Activated CD4-positive, alpha-beta T cell treated with anti-CD3 and anti-CD28 coated beads, Interleukin-2, amount 10 ng/mL, durations not matched to agents 7 days and 5 days (primary cell): Measurements from ENCODE around the gene CBLL1. TPM values are rescaled to one million over a fixed set of nuclear protein-coding genes. Genes with fewer than 3 reads are reported as not detected.

Experiments
- CTCF ChIA-PET: fragments of 350-600 bp; sonication (Branson Sonifier 250); formaldehyde crosslinking; loops from one replicate; lab custom pipeline; 2021; ENCODE audit warnings: antibody characterized with exemption; lab: Charles Lee
- POLR2A ChIA-PET: fragments of 350-600 bp; sonication (Branson Sonifier 250); formaldehyde crosslinking; loops from one replicate; lab custom pipeline; 2021; ENCODE audit warnings: antibody characterized with exemption; lab: Charles Lee
- DNase-seq: peaks from one replicate; pipeline ENCODE4 v3.0.0-alpha.2; 2020
- H3K27ac Mint-ChIP-seq: one replicate; pipeline ENCODE4 v1.8.0; 2021; ENCODE audit warnings: mild to moderate bottlenecking, moderate library complexity, mixed read lengths
- H3K27me3 Mint-ChIP-seq: one replicate; pipeline ENCODE4 v1.8.0; 2021; ENCODE audit warnings: mixed read lengths
- H3K36me3 Mint-ChIP-seq: one replicate; pipeline ENCODE4 v1.8.0; 2021; ENCODE audit warnings: low read depth, mixed read lengths
- H3K4me1 Mint-ChIP-seq: one replicate; pipeline ENCODE4 v1.8.0; 2021; ENCODE audit warnings: mixed read lengths
- H3K4me3 Mint-ChIP-seq: one replicate; pipeline ENCODE4 v1.8.0; 2021; ENCODE audit warnings: mild to moderate bottlenecking, moderate library complexity, mixed read lengths
- H3K9me3 Mint-ChIP-seq: one replicate; pipeline ENCODE4 v1.8.0; 2021; ENCODE audit warnings: mixed read lengths
- total RNA-seq, 2 experiments: library from RNA; stranded (reverse); gene quantifications; one replicate each; pipeline ENCODE4 v1.2.3, GENCODE V29; 2021

The CBLL1 gene
- total RNA-seq = 10 to 100 TPM; 45.7 to 59.7 TPM

- peak; percentile 98 for DNase-seq
- Mint-ChIP-seq H3K27ac (peak within 1 kb of the TSS; percentile 99), H3K4me1 (peaks cover 48% of the 10 kb centered on the region), H3K27me3 (no peaks in the 10 kb centered on the region), H3K9me3 (no peaks in the 10 kb centered on the region), H3K4me3 (peak within 1 kb of the TSS; percentile 87), H3K36me3 (peaks cover 20% of the 10 kb centered on the region)
- POLR2A ChIA-PET = interaction anchor here (0.6 to 1.5 kb wide), 3 partner anchors 9 to 575 kb away, joined by 3 to 10 read pairs (median 4); partner anchors contain the start of gene HBP1
- CTCF ChIA-PET = interaction anchor here (0.7 to 4.8 kb wide), 30 partner anchors 9 to 575 kb away, joined by 3 to 35 read pairs (median 5); partner anchors contain the start of genes COG5, DUS4L, HBP1 and SLC26A4
Measured at GRCh38 chr7:107743567-107744344, at the start of gene CBLL1. TSS of gene CBLL1 (plus strand) at chr7:107744142. CDS start at chr7:107744164, 22 bp downstream.

- CTCF ChIA-PET = interaction anchor here (0.6 to 1.6 kb wide), 2 partner anchors 33 to 188 kb away, joined by 3 to 6 read pairs; no protein-coding TSS in a partner anchor
- Mint-ChIP-seq H3K9me3 (no peaks in the 10 kb centered on the region), H3K27ac (no peak overlapping the region), H3K4me3 (no peak overlapping the region), H3K36me3 (no peaks in the 10 kb centered on the region), H3K27me3 (peaks cover 2% of the 10 kb centered on the region), H3K4me1 (no peaks in the 10 kb centered on the region)
- no peak for DNase-seq
- POLR2A ChIA-PET = no interaction called here
Measured at GRCh38 chr7:107694386-107694785, 49.6 kb upstream of the CBLL1 start.

- CTCF ChIA-PET = interaction anchor here (1.3 to 1.6 kb wide), 3 partner anchors 13 to 18 kb away, joined by 4 to 5 read pairs (median 5); no protein-coding TSS in a partner anchor
- DNase-seq = no peak
- peaks cover 2% of the 10 kb centered on the region for H3K27me3 Mint-ChIP-seq
- H3K4me3 Mint-ChIP-seq = no peak overlapping the region
- no peaks in the 10 kb centered on the region for H3K4me1 Mint-ChIP-seq
- POLR2A ChIA-PET = no interaction called here
- no peak overlapping the region for H3K27ac Mint-ChIP-seq
- H3K36me3 Mint-ChIP-seq = no peaks in the 10 kb centered on the region
- no peaks in the 10 kb centered on the region for H3K9me3 Mint-ChIP-seq
Measured at GRCh38 chr7:107696330-107696946, 47.5 kb upstream of the CBLL1 start.

GRCh38 chr7:107697321-107698049 is 46.5 kb upstream of the CBLL1 start:
- no peak overlapping the region for H3K4me3 Mint-ChIP-seq
- POLR2A ChIA-PET = no interaction called here

GRCh38 chr7:107700570-107700969 is 43.4 kb upstream of the CBLL1 start:
- POLR2A ChIA-PET = no interaction called here
- H3K9me3 Mint-ChIP-seq = no peaks in the 10 kb centered on the region
- H3K4me1 Mint-ChIP-seq = peaks cover 4% of the 10 kb centered on the region
- H3K4me3 Mint-ChIP-seq = no peak overlapping the region
- DNase-seq = no peak
- CTCF ChIA-PET = interaction anchor here (1.0 kb wide), 1 partner anchor 43 kb away, joined by 3 read pairs; no protein-coding TSS in a partner anchor
- no peak overlapping the region for H3K27ac Mint-ChIP-seq
- H3K27me3 Mint-ChIP-seq = no peaks in the 10 kb centered on the region
- no peaks in the 10 kb centered on the region for H3K36me3 Mint-ChIP-seq

More at GRCh38 chr7:107697321-107698049, 46.5 kb upstream of the CBLL1 start:
- no peaks in the 10 kb centered on the region for H3K36me3 Mint-ChIP-seq
- DNase-seq = no peak
- no peak overlapping the region for H3K27ac Mint-ChIP-seq
- CTCF ChIA-PET = interaction anchor here (1.5 to 1.8 kb wide), 3 partner anchors 12 to 17 kb away, joined by 4 to 5 read pairs (median 4); no protein-coding TSS in a partner anchor
- H3K9me3 Mint-ChIP-seq = no peaks in the 10 kb centered on the region
- no peaks in the 10 kb centered on the region for H3K4me1 Mint-ChIP-seq
- peaks cover 2% of the 10 kb centered on the region for H3K27me3 Mint-ChIP-seq

GRCh38 chr7:107701191-107701590 is 42.8 kb upstream of the CBLL1 start:
- Mint-ChIP-seq H3K27ac (no peak overlapping the region), H3K36me3 (no peaks in the 10 kb centered on the region), H3K9me3 (no peaks in the 10 kb centered on the region), H3K4me1 (peaks cover 4% of the 10 kb centered on the region), H3K4me3 (no peak overlapping the region), H3K27me3 (no peaks in the 10 kb centered on the region)
- ChIA-PET POLR2A (no interaction called here), CTCF (interaction anchor here (1.0 kb wide), 1 partner anchor 42 kb away, joined by 3 read pairs; no protein-coding TSS in a partner anchor)
- DNase-seq = no peak

GRCh38 chr7:107703219-107703618 is 40.7 kb upstream of the CBLL1 start:
- Mint-ChIP-seq H3K27ac (no peak overlapping the region), H3K36me3 (no peaks in the 10 kb centered on the region), H3K9me3 (no peaks in the 10 kb centered on the region), H3K4me3 (no peak overlapping the region), H3K27me3 (no peaks in the 10 kb centered on the region), H3K4me1 (peaks cover 4% of the 10 kb centered on the region)
- no peak for DNase-seq
- POLR2A ChIA-PET = no interaction called here
- CTCF ChIA-PET = no interaction called here

GRCh38 chr7:107703872-107704271 is 40.1 kb upstream of the CBLL1 start:
- H3K4me1 Mint-ChIP-seq = peaks cover 4% of the 10 kb centered on the region
- H3K9me3 Mint-ChIP-seq = no peaks in the 10 kb centered on the region
- DNase-seq = no peak
- H3K4me3 Mint-ChIP-seq = no peak overlapping the region
- ChIA-PET POLR2A (no interaction called here), CTCF (interaction anchor here (1.0 kb wide), 1 partner anchor 18 kb away, joined by 5 read pairs; no protein-coding TSS in a partner anchor)
- H3K27me3 Mint-ChIP-seq = no peaks in the 10 kb centered on the region
- H3K27ac Mint-ChIP-seq = no peak overlapping the region
- peaks cover 2% of the 10 kb centered on the region for H3K36me3 Mint-ChIP-seq

GRCh38 chr7:107708956-107709355 is 35.0 kb upstream of the CBLL1 start:
- ChIA-PET POLR2A (no interaction called here), CTCF (interaction anchor here (0.8 kb wide), 1 partner anchor 35 kb away, joined by 4 read pairs; the partner anchor contains the start of gene CBLL1)
- H3K27ac Mint-ChIP-seq = no peak overlapping the region
- peaks cover 3% of the 10 kb centered on the region for H3K36me3 Mint-ChIP-seq
- no peak overlapping the region for H3K4me3 Mint-ChIP-seq
- H3K9me3 Mint-ChIP-seq = no peaks in the 10 kb centered on the region
- no peak for DNase-seq
- H3K27me3 Mint-ChIP-seq = no peaks in the 10 kb centered on the region
- H3K4me1 Mint-ChIP-seq = no peaks in the 10 kb centered on the region

GRCh38 chr7:107711301-107711700 is 32.6 kb upstream of the CBLL1 start:
- Mint-ChIP-seq H3K4me1 (no peaks in the 10 kb centered on the region), H3K27me3 (no peaks in the 10 kb centered on the region)

GRCh38 chr7:107712025-107712424 is 31.9 kb upstream of the CBLL1 start:
- Mint-ChIP-seq H3K27ac (no peak overlapping the region), H3K4me3 (no peak overlapping the region), H3K4me1 (no peaks in the 10 kb centered on the region), H3K27me3 (no peaks in the 10 kb centered on the region), H3K36me3 (peaks cover 3% of the 10 kb centered on the region), H3K9me3 (no peaks in the 10 kb centered on the region)
- ChIA-PET POLR2A (interaction anchor here (0.7 kb wide), 1 partner anchor 697 kb away, joined by 3 read pairs; no protein-coding TSS in a partner anchor), CTCF (interaction anchor here (1.0 kb wide), 1 partner anchor 16 kb away, joined by 5 read pairs; no protein-coding TSS in a partner anchor)
- DNase-seq = no peak

More at GRCh38 chr7:107711301-107711700, 32.6 kb upstream of the CBLL1 start:
- Mint-ChIP-seq H3K9me3 (no peaks in the 10 kb centered on the region), H3K4me3 (no peak overlapping the region), H3K36me3 (peaks cover 3% of the 10 kb centered on the region), H3K27ac (no peak overlapping the region)
- no peak for DNase-seq
- POLR2A ChIA-PET = interaction anchor here (0.7 kb wide), 1 partner anchor 697 kb away, joined by 3 read pairs; no protein-coding TSS in a partner anchor
- CTCF ChIA-PET = interaction anchor here (0.5 to 1.0 kb wide), 2 partner anchors 16 to 762 kb away, joined by 3 to 5 read pairs; no protein-coding TSS in a partner anchor

- no peak for DNase-seq
- Mint-ChIP-seq H3K9me3 (no peaks in the 10 kb centered on the region), H3K27me3 (no peaks in the 10 kb centered on the region), H3K4me1 (no peaks in the 10 kb centered on the region), H3K36me3 (peaks cover 3% of the 10 kb centered on the region), H3K27ac (no peak overlapping the region), H3K4me3 (no peak overlapping the region)
- POLR2A ChIA-PET = no interaction called here
- CTCF ChIA-PET = interaction anchor here (0.9 kb wide), 1 partner anchor 171 kb away, joined by 3 read pairs; no protein-coding TSS in a partner anchor
Measured at GRCh38 chr7:107712896-107713295, 31.0 kb upstream of the CBLL1 start.
